GM13976 (cell line): ENCODE results near the gene PASK.

ENCODE experiments used
- DNase-seq: peaks from one replicate; pipeline ENCODE4 v3.0.0; 2012; ENCODE audit warnings: low spot score
- in situ Hi-C: fragments of 300-500 bp; cut with MboI; formaldehyde crosslinking; loops from one replicate; pipeline ENCODE4 v1.12.0; 2022; ENCODE audit warnings: low sequenced_read_pairs, mixed read lengths, inconsistent platforms; ENCODE audit not compliant: unreplicated experiment
- TF ChIP-seq, protein P1 (sequence below): IDR thresholded peaks from 2 replicates; pipeline ENCODE4 v1.5.1; 2012; ENCODE audit warnings: borderline replicate concordance, mild to moderate bottlenecking; ENCODE audit not compliant: insufficient read depth; ENCODE audit errors: extremely low read depth, missing control alignments, control extremely low read depth

The PASK gene

DNA sequence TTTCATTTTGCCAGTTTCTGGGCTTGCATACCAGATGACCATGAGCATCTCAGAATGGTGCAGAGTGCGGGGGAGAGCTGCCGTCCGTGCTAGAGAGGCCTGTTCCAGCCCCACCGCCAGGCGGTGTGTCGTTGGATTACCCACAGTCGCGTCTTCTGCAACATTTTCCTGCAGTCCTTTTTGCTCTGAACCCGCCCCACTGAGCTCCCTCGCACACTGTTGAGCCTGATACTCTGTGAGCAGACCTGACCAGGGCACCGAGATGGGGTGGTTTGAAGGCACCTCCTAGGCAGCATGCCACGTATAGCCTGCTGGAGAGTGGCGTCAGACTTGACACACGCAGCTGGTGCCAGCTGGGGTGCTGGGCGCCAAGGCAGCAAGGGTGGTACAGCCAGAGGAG is 19.1 kb upstream of the PASK start:
- in situ Hi-C loops, result no loop called here
- no peak for DNase-seq
- TF ChIP-seq, protein P1, sequence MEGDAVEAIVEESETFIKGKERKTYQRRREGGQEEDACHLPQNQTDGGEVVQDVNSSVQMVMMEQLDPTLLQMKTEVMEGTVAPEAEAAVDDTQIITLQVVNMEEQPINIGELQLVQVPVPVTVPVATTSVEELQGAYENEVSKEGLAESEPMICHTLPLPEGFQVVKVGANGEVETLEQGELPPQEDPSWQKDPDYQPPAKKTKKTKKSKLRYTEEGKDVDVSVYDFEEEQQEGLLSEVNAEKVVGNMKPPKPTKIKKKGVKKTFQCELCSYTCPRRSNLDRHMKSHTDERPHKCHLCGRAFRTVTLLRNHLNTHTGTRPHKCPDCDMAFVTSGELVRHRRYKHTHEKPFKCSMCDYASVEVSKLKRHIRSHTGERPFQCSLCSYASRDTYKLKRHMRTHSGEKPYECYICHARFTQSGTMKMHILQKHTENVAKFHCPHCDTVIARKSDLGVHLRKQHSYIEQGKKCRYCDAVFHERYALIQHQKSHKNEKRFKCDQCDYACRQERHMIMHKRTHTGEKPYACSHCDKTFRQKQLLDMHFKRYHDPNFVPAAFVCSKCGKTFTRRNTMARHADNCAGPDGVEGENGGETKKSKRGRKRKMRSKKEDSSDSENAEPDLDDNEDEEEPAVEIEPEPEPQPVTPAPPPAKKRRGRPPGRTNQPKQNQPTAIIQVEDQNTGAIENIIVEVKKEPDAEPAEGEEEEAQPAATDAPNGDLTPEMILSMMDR, result no peak

DNA sequence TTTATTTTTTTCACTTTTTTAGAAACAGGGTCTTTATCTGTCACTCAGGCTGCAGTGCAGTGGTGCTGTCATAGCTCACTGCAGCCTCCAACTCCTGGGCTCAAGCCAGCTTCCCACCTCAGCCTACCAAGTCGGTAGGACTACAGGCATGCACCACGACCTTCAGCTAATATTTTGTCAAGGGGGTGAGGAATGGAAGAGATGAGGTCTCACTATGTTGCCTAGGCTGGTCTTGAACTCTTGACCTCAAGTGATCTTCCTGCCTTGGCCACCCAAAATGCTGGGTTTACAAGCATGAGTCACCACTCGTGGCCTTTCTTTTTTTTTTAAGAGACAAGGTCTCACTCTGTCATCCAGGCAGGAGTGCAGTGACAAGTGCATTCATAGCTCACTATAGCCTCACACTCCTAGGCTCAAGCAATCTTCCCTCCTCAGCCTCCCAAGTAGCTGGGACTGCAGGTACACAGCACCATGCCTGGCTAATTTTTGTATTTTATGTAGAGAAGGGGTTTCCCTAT is 14.4 kb upstream of the PASK start:
- TF ChIP-seq, protein P1, result no peak
- in situ Hi-C loops, result no loop called here
- no peak for DNase-seq

DNA sequence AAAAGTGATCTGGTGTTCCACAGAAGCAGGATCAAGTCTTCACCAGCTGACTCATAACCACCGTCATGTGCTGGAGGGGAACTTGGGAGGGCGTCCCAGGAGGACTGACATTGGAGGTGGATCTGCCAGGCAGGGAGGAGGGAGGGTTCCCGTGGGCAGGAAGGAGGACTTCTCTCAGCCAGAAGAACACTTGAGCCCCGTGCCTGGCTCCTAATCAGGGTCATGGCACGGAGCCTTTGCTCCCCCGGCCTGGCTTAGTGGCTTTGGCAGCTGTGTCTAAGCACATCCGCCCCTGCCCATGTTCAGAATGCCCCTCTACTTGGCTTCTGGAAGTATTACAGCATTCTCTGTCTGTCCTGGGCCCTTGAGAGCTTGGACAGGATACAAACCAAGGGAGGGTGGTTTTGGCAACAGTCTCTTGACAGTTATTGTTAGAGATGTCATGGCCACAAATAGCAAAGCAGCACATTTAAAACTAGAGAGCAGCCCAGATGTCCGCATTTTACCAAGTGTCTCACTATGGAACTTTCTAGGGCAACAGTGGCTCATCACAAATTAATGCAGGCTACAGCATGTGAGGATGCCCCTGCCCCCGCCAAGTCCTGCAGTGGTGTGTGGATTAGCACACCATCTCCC is 12.5 kb upstream of the PASK start:
- TF ChIP-seq, protein P1, result no peak
- no peak for DNase-seq
- in situ Hi-C loops, result no loop called here

DNA sequence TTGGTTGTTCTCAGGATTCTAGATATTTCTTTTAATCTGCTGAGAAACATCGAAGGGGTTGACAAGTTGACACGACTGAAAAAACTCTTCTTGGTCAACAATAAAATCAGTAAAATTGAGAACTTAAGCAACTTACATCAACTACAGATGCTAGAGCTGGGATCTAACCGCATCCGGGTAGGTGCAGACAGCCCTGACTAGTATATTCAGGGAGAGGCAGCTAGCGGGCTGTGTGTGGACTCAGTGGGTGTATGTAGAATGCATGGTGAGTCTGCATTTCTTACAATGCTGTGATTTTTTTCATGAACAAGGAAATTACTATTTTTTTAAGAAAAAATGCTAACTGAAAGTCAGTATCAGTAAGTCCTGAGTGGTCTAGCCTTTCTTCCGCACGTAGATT is 11.0 kb upstream of the PASK start:
- no peak for DNase-seq
- TF ChIP-seq, protein P1, result no peak
- in situ Hi-C loops, result no loop called here

DNA sequence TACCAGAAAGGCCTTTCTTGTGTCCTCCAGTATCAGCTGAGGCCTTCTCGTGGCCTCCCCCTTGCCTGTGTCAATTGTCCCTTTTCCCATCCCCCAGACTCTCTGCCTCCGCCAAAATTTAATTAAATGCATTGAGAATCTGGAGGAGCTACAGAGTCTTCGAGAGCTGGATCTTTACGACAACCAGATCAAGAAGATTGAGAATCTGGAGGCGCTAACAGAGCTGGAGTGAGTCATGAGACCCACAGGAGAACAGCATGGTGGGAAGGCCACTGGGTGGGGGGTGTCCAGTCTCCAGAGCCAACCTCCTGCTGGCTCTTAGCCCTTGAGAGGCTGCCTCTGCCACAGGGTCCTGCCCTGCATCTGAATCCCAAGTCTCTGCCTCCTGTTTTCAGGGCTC is 9.8 kb upstream of the PASK start:
- no peak for DNase-seq
- TF ChIP-seq, protein P1, result no peak
- in situ Hi-C loops, result no loop called here

DNA sequence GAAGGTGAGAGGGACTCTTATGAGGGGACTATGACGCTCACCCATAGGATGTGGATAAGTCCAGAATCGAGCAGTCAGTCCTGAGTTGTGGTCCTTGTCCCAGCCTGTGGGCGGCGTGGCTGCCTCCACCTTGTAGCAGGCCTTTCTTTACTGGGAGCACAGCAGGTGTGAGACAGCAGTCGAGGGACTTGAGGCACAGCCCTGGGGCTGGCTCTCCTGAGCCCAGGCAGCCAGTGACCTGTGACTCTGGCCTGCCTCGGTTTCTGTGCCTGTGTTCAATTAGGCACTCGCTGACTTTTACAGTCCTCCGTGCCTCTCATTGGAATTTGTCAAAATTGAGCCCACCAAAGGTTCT is 9.3 kb upstream of the PASK start:
- TF ChIP-seq, protein P1, result no peak
- DNase-seq, result no peak
- in situ Hi-C loops, result no loop called here
